OCI-LY7 (cell line): ENCODE measurements around the gene ANKRD65. TPM values are rescaled to one million over a fixed set of nuclear protein-coding genes. Genes with fewer than 3 reads are reported as not detected.
"Not testable (repeated sequence)": the region's sequence is repeated elsewhere in the genome, so short reads cannot be mapped to it uniquely, and the experiment has no call there.

Experiments
- BruUV-seq: library from RNA; stranded (reverse); fragments of 400-500 nt; replicated peaks from 2 replicates; lab custom pipeline; 2021; lab: Mats Ljungman, UMichigan
- CTCF ChIA-PET: fragments of 300-600 bp; sonication (Branson Sonifier 250); formaldehyde crosslinking; loops from one replicate; lab custom pipeline; 2022; ENCODE audit warnings: antibody characterized with exemption; ENCODE audit not compliant: unreplicated experiment; lab: Charles Lee
- POLR2A ChIA-PET: fragments of 300-600 bp; sonication (Branson Sonifier 250); formaldehyde crosslinking; loops from one replicate; lab custom pipeline; 2022; ENCODE audit warnings: antibody characterized with exemption; lab: Charles Lee
- DNase-seq: peaks from one replicate; pipeline ENCODE4 v3.0.0-alpha.2; 2015; ENCODE audit warnings: low spot score
- H2AFZ ChIP-seq: fragments of 200-600 bp; sonication (generic), shearing (Covaris generic); 2 replicates; pipeline ENCODE4 v1.6.1; 2014; ENCODE audit warnings: mild to moderate bottlenecking, antibody characterized with exemption, low read length, moderate library complexity
- H3K27ac ChIP-seq: fragments of 200-600 bp; sonication (generic); 2 replicates; pipeline ENCODE4 v1.5.1; 2014; ENCODE audit warnings: mixed run types, low read depth, mild to moderate bottlenecking, moderate library complexity, low read length, inconsistent platforms; ENCODE audit not compliant: poor library complexity, severe bottlenecking
- H3K36me3 ChIP-seq: fragments of 200-600 bp; sonication (generic); 2 replicates; pipeline ENCODE4 v1.6.1; 2014; ENCODE audit warnings: mild to moderate bottlenecking, antibody characterized with exemption, low read length, moderate library complexity, mixed read lengths; ENCODE audit not compliant: insufficient read depth
- H3K4me1 ChIP-seq: fragments of 200-600 bp; sonication (generic); 2 replicates; pipeline ENCODE4 v1.5.1; 2014; ENCODE audit warnings: mild to moderate bottlenecking, low read length; ENCODE audit not compliant: insufficient read depth, poor library complexity, severe bottlenecking
- H3K4me2 ChIP-seq: fragments of 200-600 bp; sonication (generic); 2 replicates; pipeline ENCODE4 v1.6.1; 2014; ENCODE audit warnings: mild to moderate bottlenecking, low read length
- H3K4me3 ChIP-seq: fragments of 200-600 bp; sonication (generic); 2 replicates; pipeline ENCODE4 v1.5.1; 2014; ENCODE audit warnings: mild to moderate bottlenecking, low read depth, low read length; ENCODE audit not compliant: poor library complexity, severe bottlenecking
- H3K79me2 ChIP-seq: fragments of 200-600 bp; sonication (generic); 2 replicates; pipeline ENCODE4 v1.6.1; 2016; ENCODE audit warnings: low read depth, mild to moderate bottlenecking, low read length, moderate library complexity, mixed read lengths; ENCODE audit not compliant: insufficient read depth
- H3K9me2 ChIP-seq: fragments of 200-600 bp; sonication (generic); 2 replicates; pipeline ENCODE4 v1.6.1; 2016; ENCODE audit warnings: mild to moderate bottlenecking, low read length, mixed read lengths; ENCODE audit not compliant: insufficient read depth
- H3K9me3 ChIP-seq: fragments of 200-600 bp; sonication (generic); 2 replicates; pipeline ENCODE4 v1.6.1; 2014; ENCODE audit warnings: mild to moderate bottlenecking, mixed run types, low read length, mixed read lengths
- H4K20me1 ChIP-seq: fragments of 200-600 bp; sonication (generic); 2 replicates; pipeline ENCODE4 v1.6.1; 2014; ENCODE audit warnings: mild to moderate bottlenecking, antibody characterized with exemption, low read length, moderate library complexity, mixed read lengths; ENCODE audit not compliant: insufficient read depth
- EZH2phosphoT487 ChIP-seq: fragments of 200-600 bp; sonication (generic); IDR thresholded peaks from 2 replicates; pipeline ENCODE4 v1.6.1; 2018; ENCODE audit warnings: low read depth, borderline replicate concordance, mild to moderate bottlenecking, mixed run types, antibody characterized with exemption, low read length, moderate library complexity, mixed read lengths
- intact Hi-C: fragments of 100-400 bp; cut with micrococcal nuclease; formaldehyde crosslinking; loops from one replicate; pipeline ENCODE4 v1.10.0; 2022; ENCODE audit not compliant: unreplicated experiment
- total RNA-seq, 2 experiments: library from RNA; depleted of rRNA in 1 of 2; stranded (reverse); fragments of >200 nt in 1 of 2; shearing (Covaris generic) in 1 of 2; gene quantifications; 2 replicates each; pipeline ENCODE4 v1.2.3, GENCODE V29; 2014 to 2022
- TF ChIP-seq, protein P1 (sequence below): fragments of 200-600 bp; sonication (generic); conservative IDR thresholded peaks from 2 replicates; pipeline ENCODE4 v1.5.1; 2014; ENCODE audit warnings: mild to moderate bottlenecking, antibody characterized with exemption, low read length, moderate library complexity, mixed read lengths

Gene ANKRD65
- total RNA-seq, 2 experiments from 2014 or later, result not detected

GRCh38 chr1:1406101-1406820, 14.8 kb downstream of the ANKRD65 start:
- no peaks in the 10 kb centered on the region for H3K9me2 ChIP-seq
- TF ChIP-seq EZH2phosphoT487, result no peak
- TF ChIP-seq, protein P1, sequence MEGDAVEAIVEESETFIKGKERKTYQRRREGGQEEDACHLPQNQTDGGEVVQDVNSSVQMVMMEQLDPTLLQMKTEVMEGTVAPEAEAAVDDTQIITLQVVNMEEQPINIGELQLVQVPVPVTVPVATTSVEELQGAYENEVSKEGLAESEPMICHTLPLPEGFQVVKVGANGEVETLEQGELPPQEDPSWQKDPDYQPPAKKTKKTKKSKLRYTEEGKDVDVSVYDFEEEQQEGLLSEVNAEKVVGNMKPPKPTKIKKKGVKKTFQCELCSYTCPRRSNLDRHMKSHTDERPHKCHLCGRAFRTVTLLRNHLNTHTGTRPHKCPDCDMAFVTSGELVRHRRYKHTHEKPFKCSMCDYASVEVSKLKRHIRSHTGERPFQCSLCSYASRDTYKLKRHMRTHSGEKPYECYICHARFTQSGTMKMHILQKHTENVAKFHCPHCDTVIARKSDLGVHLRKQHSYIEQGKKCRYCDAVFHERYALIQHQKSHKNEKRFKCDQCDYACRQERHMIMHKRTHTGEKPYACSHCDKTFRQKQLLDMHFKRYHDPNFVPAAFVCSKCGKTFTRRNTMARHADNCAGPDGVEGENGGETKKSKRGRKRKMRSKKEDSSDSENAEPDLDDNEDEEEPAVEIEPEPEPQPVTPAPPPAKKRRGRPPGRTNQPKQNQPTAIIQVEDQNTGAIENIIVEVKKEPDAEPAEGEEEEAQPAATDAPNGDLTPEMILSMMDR, result no peak
- POLR2A ChIA-PET, result interaction anchor here (0.5 to 1.3 kb wide), 3 partner anchors 12 to 64 kb away, joined by 3 read pairs; no protein-coding TSS in a partner anchor
- peaks cover 26% of the 10 kb centered on the region for H3K4me1 ChIP-seq
- 0 out of 2 replicates have a peak overlapping the region, but pooled peaks have one; percentile 24 for H2AFZ ChIP-seq
- peaks cover 57% of the 10 kb centered on the region for H3K79me2 ChIP-seq
- H3K27ac ChIP-seq, result peak overlapping the region; percentile 73
- BruUV-seq, result no TSS peak
- H3K4me3 ChIP-seq, result peak overlapping the region; percentile 92
- peak overlapping the region; percentile 84 for H3K4me2 ChIP-seq
- no peak for DNase-seq
- CTCF ChIA-PET, result no interaction called here
- no peaks in the 10 kb centered on the region for H3K9me3 ChIP-seq
- intact Hi-C loops, result loop anchor here (5.0 kb wide), 1 partner anchor 106 kb away; the partner anchor contains the start of gene ATAD3A
- H3K36me3 ChIP-seq, result peaks cover 72% of the 10 kb centered on the region
- peaks cover 6% of the 10 kb centered on the region for H4K20me1 ChIP-seq

DNA sequence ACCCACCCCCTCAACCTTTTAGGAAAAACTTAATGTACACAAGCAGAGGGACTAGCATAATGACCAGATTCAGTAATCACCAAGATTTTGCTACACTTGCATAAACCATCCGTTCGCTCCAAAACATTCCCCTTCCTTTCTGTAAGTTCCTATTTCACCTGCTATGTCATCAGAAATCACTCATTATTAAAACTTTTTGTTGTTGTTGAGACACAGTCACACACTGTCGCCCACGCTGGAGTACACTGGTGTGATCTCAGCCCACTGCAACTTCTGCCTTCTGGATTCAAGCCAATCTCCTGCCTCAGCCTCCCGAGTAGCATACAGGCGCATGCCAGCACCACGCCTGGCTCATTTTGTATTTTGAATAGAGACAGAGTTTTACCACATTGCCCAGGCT, 17.4 kb downstream of the ANKRD65 start:
- Histone ChIP-seq H3K9me3 (no peaks in the 10 kb centered on the region), H3K9me2 (no peaks in the 10 kb centered on the region), H3K27ac (no peak overlapping the region), H2AFZ (no peak overlapping the region), H3K4me1 (peaks cover 34% of the 10 kb centered on the region), H3K36me3 (peaks cover 78% of the 10 kb centered on the region), H3K4me3 (no peak overlapping the region), H3K79me2 (peaks cover 68% of the 10 kb centered on the region), H3K4me2 (no peak overlapping the region), H4K20me1 (peaks cover 5% of the 10 kb centered on the region)
- no peak for TF ChIP-seq EZH2phosphoT487
- TF ChIP-seq, protein P1, result no peak
- no peak for DNase-seq
- ChIA-PET POLR2A (no interaction called here), CTCF (no interaction called here)
- BruUV-seq, result no TSS peak
- intact Hi-C loops, result no loop called here

DNA sequence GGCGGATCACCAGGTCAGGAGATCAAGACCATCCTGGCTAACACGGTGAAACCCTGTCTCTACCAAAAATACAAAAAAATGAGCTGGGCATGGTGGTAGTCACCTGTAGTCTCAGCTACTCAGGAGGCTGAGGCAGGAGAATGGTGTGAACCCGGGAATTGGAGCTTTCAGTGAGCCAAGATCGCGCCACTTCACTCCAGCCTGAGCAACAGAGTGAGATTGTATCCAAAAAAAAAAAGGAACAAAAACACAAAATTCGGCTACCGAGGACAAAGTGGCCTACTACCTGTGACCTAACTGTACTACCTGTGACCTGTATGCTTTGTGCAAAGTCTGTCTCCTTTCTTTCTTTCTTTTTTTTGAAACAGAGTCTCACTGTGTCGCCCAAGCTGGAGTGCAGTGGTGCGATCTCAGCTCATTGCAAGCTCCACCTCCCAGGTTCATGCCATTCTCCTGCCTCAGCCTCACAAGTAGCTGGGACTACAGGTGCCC, 18.1 kb downstream of the ANKRD65 start:
- H3K9me3 ChIP-seq, H4K20me1 ChIP-seq, H2AFZ ChIP-seq, intact Hi-C loops, BruUV-seq, H3K27ac ChIP-seq, H3K4me3 ChIP-seq, CTCF ChIA-PET, POLR2A ChIA-PET, H3K4me2 ChIP-seq, H3K9me2 ChIP-seq, DNase-seq: not testable (repeated sequence)
- Histone ChIP-seq H3K36me3 (peaks cover 79% of the 10 kb centered on the region), H3K4me1 (peaks cover 31% of the 10 kb centered on the region), H3K79me2 (peaks cover 68% of the 10 kb centered on the region)
